ENCODE data around the gene NINJ1. TPM values are rescaled to one million over a fixed set of nuclear protein-coding genes. Genes with fewer than 3 reads are reported as not detected.

Gene NINJ1
- total and polyA plus RNA-seq, 2 of the 8 experiments (the other 6 are each of a cell fraction or from before 2014, with no cell fraction given): 28.2 to 65.6 TPM

- no peak for DNase-seq (ENCODE audit: low read depth in 1 of 2, low spot score in 2 of 2)
- FAIRE-seq: no peak
- no peaks in the 10 kb centered on the region for H3K9me3 ChIP-seq (ENCODE audit: insufficient read depth in 2 of 2, low read depth in 1 of 2, low read length in 1 of 2)
- H3K4me3 ChIP-seq (ENCODE audit: extremely low read depth in 1 of 4, insufficient read depth in 2 of 4, low read depth in 3 of 4, low read length in 4 of 4): no peak overlapping the region
- H3K36me3 ChIP-seq (ENCODE audit: control insufficient read depth in 2 of 4, insufficient read depth in 4 of 4, low read length in 3 of 4): peaks cover 0 to 4% (median 0%) of the 10 kb centered on the region in 4 experiments; a peak in 1 of 8 replicates
- H3K79me2 ChIP-seq (ENCODE audit: control insufficient read depth in 1 of 2, insufficient read depth in 2 of 2, low read length in 2 of 2): peaks cover 0 to 11% of the 10 kb centered on the region in 2 experiments; a peak in 1 of 4 replicates
- peaks cover 0 to 15% of the 10 kb centered on the region in 2 experiments for H4K20me1 ChIP-seq (replicated peaks in 1 of 2; ENCODE audit: control insufficient read depth in 1 of 2, insufficient read depth in 2 of 2, low read length in 2 of 2)
- no peaks in the 10 kb centered on the region; a peak in 1 of 7 replicates for H3K27me3 ChIP-seq (replicated peaks in 1 of 4; ENCODE audit: control insufficient read depth in 3 of 4, extremely low read depth in 1 of 4, insufficient read depth in 3 of 4, low read length in 3 of 4)
- H2BK120ac ChIP-seq (replicated peaks; ENCODE audit: low read depth, low read length): no peak overlapping the region
- no peak overlapping the region for H2AFZ ChIP-seq (ENCODE audit: low read length)
- no peak overlapping the region for H3K4ac ChIP-seq (replicated peaks; ENCODE audit: insufficient read length, low read depth, low read length)
- H3K4me2 ChIP-seq (ENCODE audit: insufficient read depth in 1 of 2, low read depth in 2 of 2, low read length in 2 of 2): no peak overlapping the region
- H3K79me1 ChIP-seq (ENCODE audit: low read depth, low read length): peaks cover 14% of the 10 kb centered on the region
- H4K8ac ChIP-seq (ENCODE audit: extremely low read depth, insufficient read depth, low read length): no peak overlapping the region
- ChIA-PET CTCF (ENCODE audit: partially characterized antibody) (interaction anchor here (0.6 to 3.5 kb wide), 11 partner anchors 10 to 176 kb away, joined by 3 to 17 read pairs (median 4); no protein-coding TSS in a partner anchor), POLR2A (ENCODE audit: partially characterized antibody) (interaction anchor here (0.6 to 1.0 kb wide), 3 partner anchors 8 to 63 kb away, joined by 3 read pairs; no protein-coding TSS in a partner anchor)
- no peak overlapping the region for H2AK5ac ChIP-seq (ENCODE audit: low read depth, low read length)
- H3K18ac ChIP-seq (ENCODE audit: extremely low read depth, low read length): no peak overlapping the region
- H3K23ac ChIP-seq (ENCODE audit: insufficient read length): no peak overlapping the region
- H2BK20ac ChIP-seq (ENCODE audit: low read length): no peak overlapping the region
- no peak overlapping the region for H3K56ac ChIP-seq (replicated peaks; ENCODE audit: insufficient read length, low read depth, low read length)
- H4K91ac ChIP-seq (replicated peaks; ENCODE audit: insufficient read length, low read length): no peak overlapping the region
- no peak overlapping the region for H3K27ac ChIP-seq (ENCODE audit: low read depth, low read length)
- H4K5ac ChIP-seq (ENCODE audit: insufficient read length, low read depth, low read length): no peak overlapping the region
- TF ChIP-seq CTBP2 (IDR thresholded peaks at IDR 0.05; ENCODE audit: borderline replicate concordance, insufficient read depth, insufficient read length, low read length) (no peak), CHD1 (IDR thresholded peaks at IDR 0.05; ENCODE audit: low read depth, low read length) (no peak), TAF7 (optimal IDR thresholded peaks at IDR 0.05; ENCODE audit: borderline replicate concordance, low read depth, low read length) (no peak)
- no peak overlapping the region for H2BK12ac ChIP-seq (ENCODE audit: low read depth, low read length)
- no peak overlapping the region for H2BK5ac ChIP-seq (ENCODE audit: low read depth, low read length)
- H3K4me1 ChIP-seq (replicated peaks in 1 of 4; ENCODE audit: control insufficient read depth in 3 of 4, insufficient read depth in 4 of 4, low read length in 3 of 4): peaks cover 0 to 36% (median 22%) of the 10 kb centered on the region in 4 experiments; a peak in 6 of 7 replicates
- peaks cover 14% of the 10 kb centered on the region; the same call in 1 of the 2 replicates for H3K23me2 ChIP-seq (ENCODE audit: low read depth, low read length)
- 87% methylated on average over 8 of the region's 8 CpGs; no CpG with 5 or more reads in 1 of the 2 experiments for WGBS, 2 experiments (ENCODE audit: extremely low coverage in 1 of 2, insufficient coverage in 1 of 2, insufficient read length in 1 of 2, insufficient replicate concordance in 2 of 2, low coverage in 1 of 2, low lambda C conversion rate in 2 of 2, missing lambda C conversion rate in 1 of 2)
- no peak overlapping the region for H3K9ac ChIP-seq (replicated peaks in 1 of 4; ENCODE audit: extremely low read depth in 1 of 4, low read depth in 3 of 4, low read length in 3 of 4)
- H3K14ac ChIP-seq (ENCODE audit: insufficient read length): no peak overlapping the region
- no peak overlapping the region for H2BK15ac ChIP-seq (ENCODE audit: low read length)
These were observed 4.8 kb downstream of the NINJ1 start for GRCh38 chr9:93129286-93129685.

All from H1 (cell line).